ENCODE data around the gene PALD1.

DNA sequence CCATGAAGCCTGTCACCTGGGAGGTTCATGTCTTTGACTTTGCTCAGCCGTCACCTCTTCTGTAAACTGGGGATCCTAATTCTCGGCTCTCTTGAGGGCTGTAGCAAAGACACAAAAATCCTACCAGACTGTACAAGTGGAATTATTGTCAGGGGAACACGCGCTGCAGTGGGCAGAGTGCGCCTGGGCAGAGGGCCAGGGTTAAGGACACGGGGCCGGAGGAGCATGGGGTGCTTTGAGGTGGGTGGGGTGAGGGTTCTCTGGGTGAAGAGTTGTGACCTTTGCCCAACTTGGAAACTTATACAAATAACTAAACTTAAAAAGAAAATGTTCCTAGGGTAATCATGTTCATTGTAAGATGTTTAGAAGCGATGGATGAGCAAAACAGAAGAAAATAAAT is 36.0 kb downstream of the PALD1 start:
- TF ChIP-seq, protein P1, sequence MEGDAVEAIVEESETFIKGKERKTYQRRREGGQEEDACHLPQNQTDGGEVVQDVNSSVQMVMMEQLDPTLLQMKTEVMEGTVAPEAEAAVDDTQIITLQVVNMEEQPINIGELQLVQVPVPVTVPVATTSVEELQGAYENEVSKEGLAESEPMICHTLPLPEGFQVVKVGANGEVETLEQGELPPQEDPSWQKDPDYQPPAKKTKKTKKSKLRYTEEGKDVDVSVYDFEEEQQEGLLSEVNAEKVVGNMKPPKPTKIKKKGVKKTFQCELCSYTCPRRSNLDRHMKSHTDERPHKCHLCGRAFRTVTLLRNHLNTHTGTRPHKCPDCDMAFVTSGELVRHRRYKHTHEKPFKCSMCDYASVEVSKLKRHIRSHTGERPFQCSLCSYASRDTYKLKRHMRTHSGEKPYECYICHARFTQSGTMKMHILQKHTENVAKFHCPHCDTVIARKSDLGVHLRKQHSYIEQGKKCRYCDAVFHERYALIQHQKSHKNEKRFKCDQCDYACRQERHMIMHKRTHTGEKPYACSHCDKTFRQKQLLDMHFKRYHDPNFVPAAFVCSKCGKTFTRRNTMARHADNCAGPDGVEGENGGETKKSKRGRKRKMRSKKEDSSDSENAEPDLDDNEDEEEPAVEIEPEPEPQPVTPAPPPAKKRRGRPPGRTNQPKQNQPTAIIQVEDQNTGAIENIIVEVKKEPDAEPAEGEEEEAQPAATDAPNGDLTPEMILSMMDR (IDR thresholded peaks at IDR 0.05) = no peak
- no peak for TF ChIP-seq POLR2A (IDR thresholded peaks at IDR 0.05)

Data from lower leg skin (tissue), 3 donors.